ENCODE measurements around the gene CD48.

Gene CD48

DNA sequence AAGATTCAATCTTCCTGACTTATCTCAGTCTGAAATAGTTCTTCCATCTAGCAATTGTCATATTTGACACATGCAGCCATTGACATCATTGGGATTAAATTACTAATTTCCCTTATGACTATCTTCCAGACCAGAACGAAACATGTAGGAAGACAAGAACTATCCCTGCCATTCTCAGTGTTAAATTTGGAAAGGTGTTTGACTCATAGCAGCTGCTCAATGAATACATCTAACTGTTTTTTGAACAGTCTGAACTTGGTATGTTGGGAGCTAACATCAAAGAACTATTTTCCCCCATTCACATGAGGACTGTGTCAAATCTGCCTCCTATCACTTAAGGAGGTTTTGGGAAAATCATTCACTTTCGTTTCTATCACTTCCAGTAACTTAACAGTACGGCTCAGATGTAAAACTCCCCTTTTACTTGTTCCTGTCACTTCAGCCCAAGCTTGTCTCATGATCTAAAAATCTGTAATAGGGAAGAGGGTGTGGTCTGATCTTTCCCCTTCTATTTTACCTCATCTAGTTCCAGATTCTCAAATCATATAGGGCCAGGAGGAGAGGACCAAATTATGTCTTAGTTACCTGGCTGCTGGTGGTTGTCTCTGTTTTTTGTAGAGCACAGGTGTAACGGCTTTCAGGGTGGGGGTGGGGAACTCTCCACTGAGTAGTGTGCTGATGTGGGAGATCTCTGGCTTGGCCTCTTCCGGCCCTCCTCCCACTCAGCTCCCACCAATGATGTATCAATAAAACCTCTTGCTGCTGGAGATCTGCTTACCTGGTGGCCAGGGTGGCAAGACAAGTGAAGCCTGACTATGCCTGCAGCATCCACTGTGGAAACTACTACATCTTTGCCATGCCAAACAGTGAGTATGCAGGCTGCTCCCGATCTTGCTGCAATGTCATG is 38.6 kb downstream of the CD48 start:
- DNase-seq: no peak
- H3K27me3 ChIP-seq (ENCODE audit: control insufficient read depth in 1 of 2, insufficient read depth in 1 of 2, low read length in 2 of 2): peaks cover 11 to 25% of the 10 kb centered on the region in 2 experiments
- no peak overlapping the region for H3K4ac ChIP-seq (ENCODE audit: low read depth in 1 of 2, low read length in 2 of 2)

DNA sequence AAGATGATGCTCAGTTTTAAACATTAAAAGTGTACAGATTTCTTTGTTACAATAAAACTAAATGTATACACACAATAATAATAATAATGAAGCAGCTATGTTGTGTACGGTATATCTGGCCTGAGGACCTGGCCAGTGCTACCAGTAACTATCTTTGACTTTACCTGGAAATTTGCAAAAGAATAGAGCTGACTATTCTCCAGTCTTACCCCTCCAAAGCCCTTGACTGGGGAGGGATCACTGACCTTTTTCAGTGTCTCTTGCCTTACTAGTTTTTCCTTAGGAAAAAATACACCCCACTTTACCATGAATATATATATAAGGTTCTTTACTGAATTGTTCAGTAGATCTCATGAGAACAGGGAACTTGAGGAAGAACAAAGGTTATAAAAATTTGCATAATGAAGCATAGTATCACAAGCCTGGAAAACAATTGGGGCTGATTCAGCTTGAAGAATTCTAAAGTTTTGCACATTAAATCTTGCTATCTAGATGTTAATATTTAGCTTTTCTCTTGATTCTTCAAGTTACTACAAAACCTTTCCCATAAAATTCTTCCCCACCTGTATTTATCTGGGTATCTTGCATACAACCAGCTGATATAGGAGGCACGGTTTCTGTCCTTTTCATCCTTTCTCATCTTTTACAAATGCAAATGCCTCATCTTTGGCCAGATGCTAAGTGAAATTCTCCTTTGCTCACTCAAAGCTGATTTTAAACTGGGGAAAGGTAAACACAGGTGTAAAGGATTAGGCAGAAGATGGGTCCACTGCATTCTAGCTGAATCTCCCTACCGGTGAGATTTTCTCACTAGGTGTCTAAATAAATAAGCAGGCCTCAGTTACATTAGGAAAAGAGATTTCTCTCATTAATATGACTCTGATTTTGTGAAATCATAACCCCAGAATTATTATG is 39.8 kb downstream of the CD48 start:
- no peak overlapping the region for H2BK15ac ChIP-seq (ENCODE audit: low read depth, poor library complexity, severe bottlenecking)
- no peak overlapping the region for H3K9ac ChIP-seq (ENCODE audit: low read length)
- H3K18ac ChIP-seq (ENCODE audit: low read depth in 1 of 2, low read length in 2 of 2): no peak overlapping the region
- H3K36me3 ChIP-seq (ENCODE audit: control insufficient read depth in 1 of 2, insufficient read depth in 2 of 2, low read depth in 1 of 2, low read length in 2 of 2): no peaks in the 10 kb centered on the region
- H2AFZ ChIP-seq (ENCODE audit: low read depth, low read length): no peak overlapping the region
- no peaks in the 10 kb centered on the region for H3K4me1 ChIP-seq (ENCODE audit: control insufficient read depth, insufficient read depth, low read depth, low read length)
- H3K4ac ChIP-seq (ENCODE audit: low read depth in 1 of 2, low read length in 2 of 2): no peak overlapping the region
- no peak overlapping the region for H4K8ac ChIP-seq (ENCODE audit: low read length)
- no peak overlapping the region for H3K14ac ChIP-seq (ENCODE audit: low read length in 2 of 2)
- no peak overlapping the region for H4K91ac ChIP-seq (ENCODE audit: low read length)
- no peaks in the 10 kb centered on the region for H3K79me1 ChIP-seq (replicated peaks; ENCODE audit: low read length, poor library complexity, severe bottlenecking)
- no peak overlapping the region for H2BK12ac ChIP-seq (ENCODE audit: low read length in 2 of 2)
- no peak overlapping the region for H3K4me2 ChIP-seq (ENCODE audit: low read length, poor library complexity, severe bottlenecking)
- no peak overlapping the region for H2AK5ac ChIP-seq (ENCODE audit: low read length, severe bottlenecking)
- no peak for DNase-seq
- WGBS: 45% methylated on average over 1 of the region's 3 CpGs
- H2BK120ac ChIP-seq (ENCODE audit: low read depth, low read length): no peak overlapping the region
- H3K23ac ChIP-seq (ENCODE audit: low read length in 2 of 2): no peak overlapping the region
- H3K27ac ChIP-seq (ENCODE audit: low read length, poor library complexity, severe bottlenecking): no peak overlapping the region
- no peak overlapping the region for H3K4me3 ChIP-seq (ENCODE audit: insufficient read depth in 1 of 2, low read depth in 1 of 2, low read length in 2 of 2)
- H2BK5ac ChIP-seq (ENCODE audit: low read depth, low read length, poor library complexity, severe bottlenecking): no peak overlapping the region
- peaks cover 6 to 18% of the 10 kb centered on the region in 2 experiments for H3K27me3 ChIP-seq (ENCODE audit: control insufficient read depth in 1 of 2, insufficient read depth in 1 of 2, low read length in 2 of 2)
- H3K9me3 ChIP-seq (ENCODE audit: control insufficient read depth, low read length): peaks cover 11% of the 10 kb centered on the region

More for the DNA sequence above, 38.6 kb downstream of the CD48 start:
- H3K23ac ChIP-seq (ENCODE audit: low read length in 2 of 2): peak overlapping the region in 1 of 2 experiments; percentile 31
- no peak overlapping the region for H2BK15ac ChIP-seq (ENCODE audit: low read depth, poor library complexity, severe bottlenecking)
- no peak overlapping the region for H3K4me3 ChIP-seq (ENCODE audit: insufficient read depth in 1 of 2, low read depth in 1 of 2, low read length in 2 of 2)
- no peak overlapping the region for H3K9ac ChIP-seq (ENCODE audit: low read length)
- H4K8ac ChIP-seq (ENCODE audit: low read length): no peak overlapping the region
- 67% methylated on average over 3 of the region's 6 CpGs for WGBS
- H3K9me3 ChIP-seq (ENCODE audit: control insufficient read depth, low read length): peaks cover 11% of the 10 kb centered on the region
- no peaks in the 10 kb centered on the region for H3K36me3 ChIP-seq (ENCODE audit: control insufficient read depth in 1 of 2, insufficient read depth in 2 of 2, low read depth in 1 of 2, low read length in 2 of 2)
- no peak overlapping the region for H2BK120ac ChIP-seq (ENCODE audit: low read depth, low read length)
- no peaks in the 10 kb centered on the region for H3K4me1 ChIP-seq (ENCODE audit: control insufficient read depth, insufficient read depth, low read depth, low read length)
- H2BK12ac ChIP-seq (ENCODE audit: low read length in 2 of 2): no peak overlapping the region
- H2AK5ac ChIP-seq (ENCODE audit: low read length, severe bottlenecking): no peak overlapping the region
- no peaks in the 10 kb centered on the region for H3K79me1 ChIP-seq (replicated peaks; ENCODE audit: low read length, poor library complexity, severe bottlenecking)
- peak overlapping the region in 1 of 2 experiments; percentile 77 for H3K14ac ChIP-seq (ENCODE audit: low read length in 2 of 2)
- H4K91ac ChIP-seq (ENCODE audit: low read length): no peak overlapping the region
- H2BK5ac ChIP-seq (ENCODE audit: low read depth, low read length, poor library complexity, severe bottlenecking): no peak overlapping the region
- no peak overlapping the region for H2AFZ ChIP-seq (ENCODE audit: low read depth, low read length)
- H3K4me2 ChIP-seq (ENCODE audit: low read length, poor library complexity, severe bottlenecking): no peak overlapping the region
- H3K18ac ChIP-seq (ENCODE audit: low read depth in 1 of 2, low read length in 2 of 2): no peak overlapping the region
- H3K27ac ChIP-seq (ENCODE audit: low read length, poor library complexity, severe bottlenecking): no peak overlapping the region

DNA sequence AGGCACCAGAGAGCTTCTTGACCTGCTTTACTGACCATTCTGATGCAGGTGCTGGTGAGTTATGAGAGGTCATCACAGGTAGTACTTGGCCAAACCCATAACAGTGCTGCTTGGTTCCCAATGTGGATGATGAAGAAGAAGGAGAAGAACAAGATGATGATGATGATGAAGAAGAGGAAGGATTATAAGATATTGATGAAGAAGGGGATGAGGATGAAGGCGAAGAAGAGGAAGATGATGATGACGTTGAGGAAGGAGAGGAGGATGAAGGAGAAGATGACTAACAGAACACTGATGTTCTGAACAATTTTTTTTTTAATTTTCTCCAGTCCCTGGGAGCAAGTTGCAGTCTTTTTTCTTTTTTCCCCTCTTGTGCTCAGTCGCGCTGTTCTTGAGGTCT is 40.9 kb downstream of the CD48 start:
- Histone ChIP-seq H3K79me1 (replicated peaks; ENCODE audit: low read length, poor library complexity, severe bottlenecking) (no peaks in the 10 kb centered on the region), H3K4me2 (ENCODE audit: low read length, poor library complexity, severe bottlenecking) (no peak overlapping the region), H3K27ac (ENCODE audit: low read length, poor library complexity, severe bottlenecking) (no peak overlapping the region), H2AK5ac (ENCODE audit: low read length, severe bottlenecking) (no peak overlapping the region), H3K23ac (ENCODE audit: low read length in 2 of 2) (no peak overlapping the region), H3K14ac (ENCODE audit: low read length in 2 of 2) (no peak overlapping the region), H3K4me3 (ENCODE audit: insufficient read depth in 1 of 2, low read depth in 1 of 2, low read length in 2 of 2) (no peak overlapping the region), H2BK5ac (ENCODE audit: low read depth, low read length, poor library complexity, severe bottlenecking) (no peak overlapping the region), H3K18ac (ENCODE audit: low read depth in 1 of 2, low read length in 2 of 2) (no peak overlapping the region), H3K36me3 (ENCODE audit: control insufficient read depth in 1 of 2, insufficient read depth in 2 of 2, low read depth in 1 of 2, low read length in 2 of 2) (no peaks in the 10 kb centered on the region), H2BK12ac (ENCODE audit: low read length in 2 of 2) (no peak overlapping the region), H3K9ac (ENCODE audit: low read length) (no peak overlapping the region), H3K4ac (ENCODE audit: low read depth in 1 of 2, low read length in 2 of 2) (no peak overlapping the region), H2BK120ac (ENCODE audit: low read depth, low read length) (no peak overlapping the region), H2BK15ac (ENCODE audit: low read depth, poor library complexity, severe bottlenecking) (no peak overlapping the region), H3K4me1 (ENCODE audit: control insufficient read depth, insufficient read depth, low read depth, low read length) (no peaks in the 10 kb centered on the region), H4K91ac (ENCODE audit: low read length) (no peak overlapping the region), H3K27me3 (ENCODE audit: control insufficient read depth in 1 of 2, insufficient read depth in 1 of 2, low read length in 2 of 2) (peaks cover 9 to 18% of the 10 kb centered on the region in 2 experiments), H2AFZ (ENCODE audit: low read depth, low read length) (no peak overlapping the region), H3K9me3 (ENCODE audit: control insufficient read depth, low read length) (peaks cover 11% of the 10 kb centered on the region), H4K8ac (ENCODE audit: low read length) (no peak overlapping the region)
- WGBS: 80% methylated on average over 2 of the region's 4 CpGs
- no peak for DNase-seq

DNA sequence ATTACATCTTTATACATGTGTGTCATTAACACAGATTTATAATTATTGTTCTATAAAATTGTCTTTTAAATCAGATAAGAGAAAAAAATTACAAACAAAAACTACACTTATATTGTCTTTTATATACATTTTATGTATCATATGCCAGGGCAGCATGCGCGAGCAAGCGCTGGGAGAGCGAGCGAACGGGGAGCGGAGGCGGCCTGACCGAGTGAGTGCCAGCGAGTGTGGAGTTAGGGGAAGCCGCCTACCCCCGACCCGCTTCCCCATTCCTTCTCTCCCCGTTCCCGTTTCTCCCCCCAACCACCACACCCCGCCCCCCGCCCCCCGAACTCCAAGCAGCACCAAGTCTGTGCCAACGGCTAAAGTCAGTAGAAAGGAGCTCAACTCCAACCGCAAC is 41.8 kb downstream of the CD48 start:
- Histone ChIP-seq H3K27ac (ENCODE audit: low read length, poor library complexity, severe bottlenecking) (no peak overlapping the region), H3K27me3 (ENCODE audit: control insufficient read depth in 1 of 2, insufficient read depth in 1 of 2, low read length in 2 of 2) (peaks cover 12 to 18% of the 10 kb centered on the region in 2 experiments), H3K23ac (ENCODE audit: low read length in 2 of 2) (no peak overlapping the region), H3K4me2 (ENCODE audit: low read length, poor library complexity, severe bottlenecking) (no peak overlapping the region), H4K91ac (ENCODE audit: low read length) (no peak overlapping the region), H3K9ac (ENCODE audit: low read length) (no peak overlapping the region), H3K79me1 (replicated peaks; ENCODE audit: low read length, poor library complexity, severe bottlenecking) (no peaks in the 10 kb centered on the region), H3K36me3 (ENCODE audit: control insufficient read depth in 1 of 2, insufficient read depth in 2 of 2, low read depth in 1 of 2, low read length in 2 of 2) (no peaks in the 10 kb centered on the region), H3K14ac (ENCODE audit: low read length in 2 of 2) (no peak overlapping the region), H2BK5ac (ENCODE audit: low read depth, low read length, poor library complexity, severe bottlenecking) (no peak overlapping the region), H3K4me3 (ENCODE audit: insufficient read depth in 1 of 2, low read depth in 1 of 2, low read length in 2 of 2) (no peak overlapping the region), H2BK120ac (ENCODE audit: low read depth, low read length) (no peak overlapping the region), H2AFZ (ENCODE audit: low read depth, low read length) (no peak overlapping the region), H3K18ac (ENCODE audit: low read depth in 1 of 2, low read length in 2 of 2) (no peak overlapping the region), H2AK5ac (ENCODE audit: low read length, severe bottlenecking) (no peak overlapping the region), H3K9me3 (ENCODE audit: control insufficient read depth, low read length) (peaks cover 11% of the 10 kb centered on the region), H2BK15ac (ENCODE audit: low read depth, poor library complexity, severe bottlenecking) (no peak overlapping the region), H3K4me1 (ENCODE audit: control insufficient read depth, insufficient read depth, low read depth, low read length) (no peaks in the 10 kb centered on the region), H4K8ac (ENCODE audit: low read length) (no peak overlapping the region), H2BK12ac (ENCODE audit: low read length in 2 of 2) (no peak overlapping the region), H3K4ac (ENCODE audit: low read depth in 1 of 2, low read length in 2 of 2) (no peak overlapping the region)
- 96% methylated on average over 16 of the region's 20 CpGs for WGBS
- no peak for DNase-seq

Data from mesenchymal stem cell (in vitro differentiated cells and primary cell).